Measurements from ENCODE around the gene PHF12. TPM values are rescaled to one million over a fixed set of nuclear protein-coding genes. Genes with fewer than 3 reads are reported as not detected.

Gene PHF12
- total and polyA plus RNA-seq, 7 donors = 6.9 to 54.3 (median 39.1) TPM

GRCh38 chr17:28940675-28941074, 10.6 kb downstream of the PHF12 start:
- H3K27ac ChIP-seq = peak overlapping the region in 1 of 4 donors; percentile 17
- no peaks in the 10 kb centered on the region for H3K27me3 ChIP-seq
- WGBS, 2 donors = 65 to 77% methylated on average over 3 of the region's 3 CpGs
- intact Hi-C loops (cut with DNase I) = no loop called here
- TF ChIP-seq POLR2AphosphoS5 (IDR thresholded peaks at IDR 0.05) (no peak), POLR2A (IDR thresholded peaks at IDR 0.05) (no peak), CTCF (IDR thresholded peaks at IDR 0.05) (no peak), EP300 (IDR thresholded peaks at IDR 0.05) (no peak)
- no peak overlapping the region for H3K4me3 ChIP-seq
- peaks cover 0 to 85% (median 82%) of the 10 kb centered on the region in 4 donors for H3K4me1 ChIP-seq
- no peaks in the 10 kb centered on the region for H3K9me3 ChIP-seq
- no peaks in the 10 kb centered on the region for H3K36me3 ChIP-seq
- DNase-seq = no peak

- no peak for DNase-seq
- TF ChIP-seq POLR2A (IDR thresholded peaks at IDR 0.05) = no peak
- TF ChIP-seq EP300 (IDR thresholded peaks at IDR 0.05) = no peak
- no peak for TF ChIP-seq POLR2AphosphoS5 (IDR thresholded peaks at IDR 0.05)
- no peak for TF ChIP-seq CTCF (IDR thresholded peaks at IDR 0.05)
- Histone ChIP-seq H3K9me3 (no peaks in the 10 kb centered on the region), H3K4me1 (peaks cover 0 to 84% (median 81%) of the 10 kb centered on the region in 4 donors), H3K36me3 (no peaks in the 10 kb centered on the region), H3K27ac (peak overlapping the region in 1 of 4 donors; percentile 35), H3K27me3 (no peaks in the 10 kb centered on the region), H3K4me3 (no peak overlapping the region)
- WGBS, 2 donors = 49 to 74% methylated on average over 3 of the region's 3 CpGs
- intact Hi-C loops (cut with DNase I) = no loop called here
Measured at GRCh38 chr17:28940142-28940541, 11.2 kb downstream of the PHF12 start.

GRCh38 chr17:28938552-28938951, 12.8 kb downstream of the PHF12 start:
- H3K36me3 ChIP-seq = no peaks in the 10 kb centered on the region
- no peaks in the 10 kb centered on the region for H3K9me3 ChIP-seq
- no peak overlapping the region for H3K27ac ChIP-seq
- intact Hi-C loops (cut with DNase I) = no loop called here
- no peaks in the 10 kb centered on the region for H3K27me3 ChIP-seq
- TF ChIP-seq POLR2AphosphoS5 (IDR thresholded peaks at IDR 0.05) (no peak), POLR2A (IDR thresholded peaks at IDR 0.05) (no peak), CTCF (IDR thresholded peaks at IDR 0.05) (no peak), EP300 (IDR thresholded peaks at IDR 0.05) (no peak)
- H3K4me3 ChIP-seq = no peak overlapping the region
- H3K4me1 ChIP-seq = peaks cover 0 to 79% (median 76%) of the 10 kb centered on the region in 4 donors
- DNase-seq = no peak

GRCh38 chr17:28937044-28937729, 14.1 kb downstream of the PHF12 start:
- intact Hi-C loops (cut with DNase I) = no loop called here
- 38 to 62% methylated on average over 5 of the region's 5 CpGs for WGBS, 2 donors
- H3K4me1 ChIP-seq = peaks cover 0 to 89% (median 75%) of the 10 kb centered on the region in 4 donors
- peak overlapping the region in 3 of 4 donors; percentile 13 to 38 (median 26) for H3K27ac ChIP-seq
- DNase-seq = no peak
- TF ChIP-seq POLR2A (IDR thresholded peaks at IDR 0.05) = no peak
- no peak for TF ChIP-seq CTCF (IDR thresholded peaks at IDR 0.05)
- no peak for TF ChIP-seq POLR2AphosphoS5 (IDR thresholded peaks at IDR 0.05)
- no peak for TF ChIP-seq EP300 (IDR thresholded peaks at IDR 0.05)
- no peaks in the 10 kb centered on the region for H3K9me3 ChIP-seq
- H3K27me3 ChIP-seq = no peaks in the 10 kb centered on the region
- no peak overlapping the region for H3K4me3 ChIP-seq
- no peaks in the 10 kb centered on the region for H3K36me3 ChIP-seq

Measured in sigmoid colon (tissue), 7 donors.